Astrocyte of the spinal cord (primary cell): ENCODE results near the gene FRMPD2.

Source experiments
- DNase-seq: peaks from one replicate; pipeline ENCODE4 v3.0.0; 2011; ENCODE audit warnings: low read depth, low spot score
- H3K4me3 ChIP-seq: 2 replicates; pipeline ENCODE4 v1.5.1; 2011; ENCODE audit warnings: low read depth, mild to moderate bottlenecking, low read length, moderate library complexity
- CTCF ChIP-seq: IDR thresholded peaks from 2 replicates; pipeline ENCODE4 v1.5.1; 2012; ENCODE audit warnings: low read depth, mild to moderate bottlenecking, low read length, inconsistent platforms
- in situ Hi-C: cut with HindIII; loops from 2 replicates; pipeline ENCODE4 v1.10.0; 2017; ENCODE audit warnings: low sequenced_read_pairs

The FRMPD2 gene

DNA sequence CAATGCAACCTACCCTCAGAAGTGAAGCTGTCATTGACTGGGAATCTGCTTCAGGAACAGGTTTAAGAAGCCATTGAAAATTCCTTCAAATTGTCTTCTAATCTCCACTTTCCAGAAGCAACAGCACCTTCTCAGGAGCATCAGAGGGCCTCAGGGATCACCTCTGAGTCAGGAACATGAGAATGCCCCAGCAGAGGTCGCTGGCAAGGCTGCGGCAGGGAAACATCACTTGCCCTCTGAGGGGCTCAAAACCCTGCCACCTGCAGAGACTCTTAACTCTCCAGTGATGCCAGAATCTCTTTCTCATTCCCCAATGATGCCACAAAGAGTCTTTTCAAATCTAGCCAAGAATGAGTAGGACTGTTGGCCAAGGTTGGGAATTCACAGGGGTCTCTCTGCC lies 26.1 kb upstream of the FRMPD2 start:
- DNase-seq = no peak
- no peak for TF ChIP-seq CTCF
- no peak overlapping the region for H3K4me3 ChIP-seq
- in situ Hi-C loops = no loop called here

DNA sequence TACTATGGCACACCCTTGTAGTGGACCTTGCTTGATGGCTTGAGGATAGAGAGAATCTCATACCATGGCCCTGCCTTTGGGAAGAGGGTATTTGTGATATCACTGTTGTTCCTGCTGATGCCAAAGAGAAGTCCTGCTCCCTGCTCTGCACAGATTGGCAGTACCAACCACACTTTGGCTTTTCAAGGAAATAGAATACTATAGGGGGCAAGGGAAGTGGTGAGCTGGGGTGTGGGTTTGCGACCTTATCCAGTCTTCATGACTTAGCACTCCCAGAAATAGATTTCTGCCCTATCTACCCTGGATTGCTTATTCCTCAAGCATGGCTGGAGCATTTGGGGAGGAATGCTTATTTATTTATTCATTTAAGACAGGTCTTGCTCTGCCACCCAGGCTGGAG lies 25.2 kb upstream of the FRMPD2 start:
- no peak overlapping the region for H3K4me3 ChIP-seq
- TF ChIP-seq CTCF = no peak
- no peak for DNase-seq
- in situ Hi-C loops = no loop called here

DNA sequence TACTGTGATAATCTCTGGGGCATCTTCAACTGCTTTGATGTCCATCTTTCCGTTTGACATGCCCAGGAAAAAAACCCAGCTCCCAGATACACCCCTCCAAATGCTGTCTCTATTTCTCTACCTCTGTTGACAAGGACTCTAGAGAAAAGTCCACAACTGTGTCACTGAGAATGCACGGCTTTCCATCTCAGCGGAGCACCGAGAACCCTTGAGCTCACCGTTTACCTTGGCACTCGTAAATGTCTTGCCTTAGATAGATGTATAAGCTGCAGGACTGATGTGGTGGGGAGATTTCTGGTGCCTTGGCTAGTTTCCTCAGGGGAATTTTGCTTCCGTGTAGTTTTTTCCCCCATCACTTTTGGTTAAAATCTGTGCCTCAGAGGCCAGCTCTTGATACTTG lies 24.6 kb upstream of the FRMPD2 start:
- no peak overlapping the region for H3K4me3 ChIP-seq
- DNase-seq = no peak
- no peak for TF ChIP-seq CTCF
- in situ Hi-C loops = no loop called here

DNA sequence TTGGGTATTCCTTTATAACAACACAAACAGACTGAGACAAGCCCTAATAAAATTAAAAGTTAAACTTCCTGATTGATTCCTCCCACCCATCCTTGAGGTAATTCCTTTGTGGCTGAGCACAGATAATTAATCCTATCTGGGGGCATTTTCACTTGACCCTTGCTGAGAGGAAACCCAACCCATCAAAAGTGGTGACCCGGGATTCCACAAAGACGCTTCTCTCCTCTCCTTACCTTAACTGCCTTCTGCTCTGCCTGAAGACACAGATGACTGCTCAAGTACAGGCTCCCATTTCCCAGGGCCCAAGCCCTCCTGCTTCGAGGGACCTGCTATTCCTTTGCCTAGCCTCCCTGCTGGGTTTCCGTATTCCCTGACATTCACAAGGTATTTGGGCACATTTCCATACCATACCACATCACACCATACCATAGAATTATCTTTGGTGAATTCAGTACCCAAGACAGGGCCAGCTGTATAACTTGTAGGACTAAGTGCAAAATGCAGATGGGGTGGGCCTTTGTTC lies 22.1 kb upstream of the FRMPD2 start:
- no peak overlapping the region for H3K4me3 ChIP-seq
- no peak for DNase-seq
- TF ChIP-seq CTCF = no peak
- in situ Hi-C loops = no loop called here

GRCh38 chr10:48294431-48294830 lies 19.9 kb upstream of the FRMPD2 start:
- DNase-seq = no peak
- in situ Hi-C loops = no loop called here
- TF ChIP-seq CTCF = no peak
- H3K4me3 ChIP-seq = no peak overlapping the region

DNA sequence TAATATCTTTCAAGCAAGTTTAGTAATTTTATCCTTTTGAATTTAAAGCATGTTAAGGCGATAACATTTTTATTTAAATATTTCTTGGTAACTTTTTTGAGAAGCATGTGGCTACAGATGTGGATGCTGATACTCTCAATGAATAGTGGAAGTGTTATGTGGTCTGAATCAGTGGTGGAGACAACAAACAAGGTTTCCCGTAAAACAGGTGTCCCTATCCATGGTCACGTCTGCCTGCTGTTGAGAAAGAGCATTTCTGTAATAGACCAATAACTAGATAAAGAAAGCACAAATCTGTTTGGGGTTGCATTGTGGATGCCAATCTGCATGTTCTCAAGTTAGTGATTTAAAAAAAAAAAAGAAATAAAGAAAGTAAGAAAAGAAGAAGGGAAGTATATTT lies 18.1 kb upstream of the FRMPD2 start:
- DNase-seq = no peak
- no peak for TF ChIP-seq CTCF
- no peak overlapping the region for H3K4me3 ChIP-seq
- in situ Hi-C loops = no loop called here

GRCh38 chr10:48291190-48291589 lies 16.7 kb upstream of the FRMPD2 start:
- no peak overlapping the region for H3K4me3 ChIP-seq
- TF ChIP-seq CTCF = no peak
- DNase-seq = no peak
- in situ Hi-C loops = no loop called here
